Limb (tissue), 2 donors: ENCODE measurements around the gene MRPL9.
"Not testable (repeated sequence)": the region's sequence is repeated elsewhere in the genome, so short reads cannot be mapped to it uniquely, and the experiment has no call there.

ENCODE experiments used
- DNase-seq, 2 donors: peaks; one replicate each; pipeline ENCODE4 v3.0.0-alpha.2; 2016; ENCODE audit errors: extremely low spot score in 2 of 2

MRPL9 gene

GRCh38 chr1:151787689-151788088, 24.4 kb upstream of the MRPL9 start:
- DNase-seq, result no peak

DNA sequence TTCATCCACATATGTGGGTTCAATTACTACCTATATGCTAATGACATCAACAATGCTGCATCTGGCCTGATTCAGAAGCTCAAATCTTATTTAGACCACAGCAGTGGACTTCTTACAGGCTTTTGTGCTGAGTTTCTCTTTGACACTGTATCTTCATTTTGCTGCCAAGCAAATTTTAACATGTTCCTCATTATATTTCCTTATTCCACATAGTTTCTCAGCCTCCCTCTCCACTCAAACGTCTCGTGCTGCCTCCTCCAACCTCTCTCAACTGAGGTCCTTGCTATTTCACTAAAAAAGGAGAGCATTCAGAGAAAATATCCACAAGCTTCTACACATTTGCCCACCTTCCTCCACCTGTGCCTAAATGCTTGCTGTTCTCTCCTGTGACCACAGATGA, 20.5 kb upstream of the MRPL9 start:
- no peak for DNase-seq

GRCh38 chr1:151782741-151783140, 19.4 kb upstream of the MRPL9 start:
- DNase-seq, result no peak

DNA sequence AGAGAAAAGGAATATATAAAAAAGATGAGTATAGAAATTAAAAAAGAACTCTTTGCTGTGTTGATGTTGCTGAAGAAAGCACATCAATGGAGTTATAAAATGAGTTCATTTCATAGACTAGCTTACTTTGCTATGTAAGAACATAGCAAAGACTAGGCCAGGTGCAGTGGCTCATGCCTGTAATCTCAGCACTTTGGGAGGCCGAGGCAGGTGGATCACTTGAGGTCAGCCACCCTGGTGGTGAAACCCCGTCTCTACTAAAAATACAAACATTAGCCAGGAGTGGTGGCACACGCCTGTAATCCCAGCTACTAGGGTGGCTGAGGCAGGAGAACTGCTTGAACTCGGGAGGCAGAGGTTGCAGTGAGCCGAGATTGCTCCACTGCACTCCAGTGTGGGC, 18.7 kb upstream of the MRPL9 start:
- not testable (repeated sequence) for DNase-seq

- not testable (repeated sequence) for DNase-seq
These were observed 17.4 kb upstream of the MRPL9 start for GRCh38 chr1:151780736-151781135.

- DNase-seq, result no peak
These were observed 16.6 kb upstream of the MRPL9 start for GRCh38 chr1:151779852-151780251.

DNA sequence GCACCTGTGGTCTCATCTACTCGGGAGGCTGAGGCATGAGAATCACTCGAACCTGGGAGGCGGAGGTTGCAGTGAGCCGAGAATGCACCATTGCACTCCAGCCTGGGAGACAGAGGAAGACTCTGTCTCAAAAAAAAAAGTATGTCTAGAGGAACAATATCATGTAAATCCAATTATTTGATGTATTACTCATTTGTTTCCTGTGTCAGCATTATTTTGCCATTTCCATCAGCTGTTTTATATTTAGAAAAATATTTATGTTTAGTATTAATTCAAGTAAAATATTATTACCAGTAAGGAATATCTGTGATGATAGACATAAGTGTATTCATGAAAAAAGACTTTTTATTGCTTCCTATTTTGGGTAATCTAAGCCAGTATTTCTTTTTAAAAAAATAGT, 14.0 kb upstream of the MRPL9 start:
- no peak for DNase-seq

DNA sequence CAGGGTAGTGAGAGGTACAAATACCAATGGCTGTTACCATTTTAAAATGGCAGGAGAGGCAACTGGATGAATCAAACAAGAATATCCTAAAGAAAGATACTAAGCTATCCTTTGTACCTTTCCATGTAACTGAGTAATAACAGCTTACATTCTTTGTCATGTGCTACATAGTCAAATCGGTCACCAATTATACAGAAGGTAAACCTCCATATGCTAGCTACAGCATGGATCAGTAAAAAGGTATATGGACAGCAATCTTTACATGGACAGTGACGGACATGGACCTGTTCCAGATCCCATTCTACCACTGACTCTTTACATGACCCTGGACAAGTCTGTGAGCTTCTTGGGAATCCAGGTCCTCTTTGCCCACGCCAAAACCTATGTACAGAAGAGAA, 13.4 kb upstream of the MRPL9 start:
- DNase-seq, result no peak

GRCh38 chr1:151775894-151776664, 12.8 kb upstream of the MRPL9 start:
- no peak for DNase-seq

- DNase-seq, result no peak
These were observed 11.1 kb upstream of the MRPL9 start for GRCh38 chr1:151774256-151774922.

DNA sequence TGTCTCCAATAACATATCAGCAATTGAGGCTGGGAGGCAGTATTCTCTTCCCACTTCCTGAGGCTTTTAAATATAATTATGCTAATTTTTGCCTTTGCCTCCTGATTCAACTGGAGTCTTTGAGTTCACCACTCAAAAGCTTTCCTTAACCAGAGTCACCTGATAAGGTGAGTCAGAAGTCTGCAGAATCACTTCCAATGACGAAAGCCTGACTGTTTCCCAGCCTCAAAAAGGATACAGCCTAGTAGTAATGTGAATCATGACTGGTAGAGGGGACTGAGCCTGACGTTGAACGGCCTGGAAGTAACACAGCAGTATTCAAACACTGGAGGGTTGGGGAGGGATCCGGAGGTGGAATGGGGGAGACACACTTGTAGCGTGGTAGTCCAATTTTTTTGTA, 10.4 kb upstream of the MRPL9 start:
- DNase-seq, result no peak

- not testable (repeated sequence) for DNase-seq
These were observed 6.0 kb upstream of the MRPL9 start for GRCh38 chr1:151769270-151769669.

DNA sequence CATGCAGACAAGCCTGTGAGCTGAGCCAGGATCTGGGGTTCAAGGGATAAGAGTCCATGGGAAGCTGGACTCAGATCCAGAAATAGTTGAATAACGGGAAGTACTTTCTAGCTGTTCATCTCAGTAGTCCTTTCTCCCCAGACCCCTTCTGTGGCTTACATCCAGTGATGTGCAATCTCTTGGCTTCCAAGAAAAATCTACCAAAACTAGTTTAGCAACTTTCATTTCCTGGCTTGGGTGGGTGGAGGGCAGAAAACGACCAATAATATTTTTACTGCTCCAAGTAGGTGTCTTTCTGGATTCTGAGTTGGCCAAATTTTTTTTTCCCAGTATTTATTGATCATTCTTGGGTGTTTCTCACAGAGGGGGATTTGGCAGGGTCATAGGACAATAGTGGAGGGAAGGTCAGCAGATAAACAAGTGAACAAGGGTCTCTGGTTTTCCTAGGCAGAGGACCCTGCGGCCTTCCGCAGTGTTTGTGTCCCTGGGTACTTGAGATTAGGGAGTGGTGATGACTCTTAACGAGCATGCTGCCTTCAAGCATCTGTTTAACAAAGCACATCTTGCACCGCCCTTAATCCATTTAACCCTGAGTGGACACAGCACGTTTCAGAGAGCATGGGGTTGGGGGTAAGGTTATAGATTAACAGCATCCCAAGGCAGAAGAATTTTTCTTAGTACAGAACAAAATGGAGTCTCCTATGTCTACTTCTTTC, 5.2 kb upstream of the MRPL9 start:
- not testable (repeated sequence) for DNase-seq

- no peak for DNase-seq
These were observed 694 bp upstream of the MRPL9 start for GRCh38 chr1:151763990-151764389.

DNA sequence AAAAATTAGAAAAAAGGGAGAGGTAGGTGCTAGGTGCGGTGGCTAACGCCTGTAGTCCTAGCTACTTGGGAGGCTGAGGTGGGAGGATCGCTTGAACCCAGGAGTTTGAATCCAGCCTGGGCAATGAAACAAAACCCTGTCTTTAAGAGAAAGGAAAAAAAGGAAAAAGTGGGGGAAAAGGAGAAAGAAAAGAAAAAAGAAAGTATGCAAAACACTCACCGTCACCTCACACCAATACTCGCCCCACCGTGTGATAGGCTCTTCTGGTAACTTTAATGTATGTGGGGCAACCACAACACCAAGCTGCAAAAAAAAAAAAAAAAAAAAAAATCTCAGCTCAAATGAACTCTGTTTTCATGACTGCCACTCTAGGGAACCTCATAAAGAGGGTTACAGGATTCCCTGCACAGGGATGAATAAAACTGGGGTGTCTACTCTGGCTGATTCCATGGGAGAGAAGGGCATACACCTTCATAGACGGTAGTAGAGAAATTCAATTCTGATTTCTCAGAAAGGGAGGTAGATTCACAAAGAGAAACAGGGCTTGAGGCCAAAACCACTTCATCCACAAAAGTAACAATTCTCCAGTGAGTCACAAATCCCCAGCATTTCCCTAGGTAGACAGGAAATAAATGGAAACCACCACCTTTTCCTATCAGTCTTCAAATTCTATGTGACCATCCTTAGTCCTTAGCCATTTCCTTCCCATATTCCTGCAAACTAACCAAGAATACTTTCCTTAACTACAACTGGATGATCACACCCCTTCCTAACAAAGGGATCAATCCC, 2.5 kb downstream of the MRPL9 start:
- DNase-seq, result no peak

GRCh38 chr1:151759241-151759640, 4.1 kb downstream of the MRPL9 start:
- no peak for DNase-seq

GRCh38 chr1:151756291-151756690, 7.0 kb downstream of the MRPL9 start:
- no peak for DNase-seq

DNA sequence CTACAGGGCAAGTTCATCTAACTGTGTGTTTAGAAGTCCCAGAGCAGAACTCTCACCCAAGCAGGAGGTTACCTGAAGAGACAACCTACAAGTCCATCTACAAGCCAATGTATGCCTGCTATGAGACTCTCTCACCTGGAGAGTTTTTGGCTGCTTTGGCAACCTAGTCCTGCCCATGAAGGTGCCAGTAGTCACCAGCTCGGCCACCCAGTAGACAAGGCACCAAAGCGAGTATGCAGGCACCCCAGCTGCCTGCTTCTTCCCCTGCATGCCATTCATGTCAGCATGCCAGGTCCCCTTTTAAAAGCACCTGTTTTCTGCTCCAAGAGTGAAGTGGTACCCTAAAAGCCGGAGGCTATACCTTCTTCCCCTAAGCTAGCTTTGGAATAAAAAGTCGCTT, 21.8 kb downstream of the MRPL9 start:
- no peak for DNase-seq

DNA sequence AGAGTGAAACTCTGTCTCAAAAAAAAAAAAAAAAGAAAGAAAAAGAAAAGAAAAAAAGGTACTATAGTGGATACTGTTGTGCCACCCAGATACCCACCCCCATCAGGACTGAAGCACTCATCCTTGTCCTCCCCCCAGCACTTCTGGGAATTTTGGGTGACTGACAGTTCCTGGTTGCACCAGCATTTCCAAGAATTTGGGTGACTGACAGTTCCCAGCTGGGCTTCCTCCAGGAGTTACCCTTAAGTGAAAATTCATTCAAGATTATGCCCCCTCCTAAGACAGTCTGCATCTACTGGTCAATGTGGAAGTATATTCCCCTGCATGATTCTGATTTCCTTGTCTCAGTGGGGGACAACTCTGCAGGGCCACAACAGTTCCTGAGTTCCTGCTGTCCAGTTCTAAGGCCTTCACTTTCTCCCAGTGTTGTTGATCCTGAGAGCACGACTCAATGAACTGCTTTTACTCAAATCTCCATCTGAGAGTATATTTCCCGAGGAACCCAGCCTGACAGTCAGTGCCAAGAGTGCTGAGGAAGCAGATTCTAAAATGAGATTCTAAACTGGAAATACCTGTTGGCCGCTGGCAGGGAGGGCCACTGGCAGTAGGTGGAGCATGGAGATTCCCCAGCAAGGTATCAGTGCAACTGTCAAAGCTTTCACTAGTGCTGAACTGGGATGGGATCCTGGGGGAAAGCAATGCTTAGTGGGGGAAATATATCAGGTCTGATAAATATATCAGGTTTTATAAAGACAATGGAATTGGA, 23.5 kb downstream of the MRPL9 start:
- DNase-seq, result no peak

- DNase-seq, result no peak
These were observed 25.8 kb downstream of the MRPL9 start for GRCh38 chr1:151737479-151737878.

- DNase-seq, result no peak
These were observed 26.3 kb downstream of the MRPL9 start for GRCh38 chr1:151737026-151737425.
